OCI-LY7 (cell line): Measurements from ENCODE around the gene SLC29A3.

Source experiments
- EZH2phosphoT487 ChIP-seq: fragments of 200-600 bp; sonication (generic); IDR thresholded peaks from 2 replicates; pipeline ENCODE4 v1.6.1; 2018; ENCODE audit warnings: low read depth, borderline replicate concordance, mild to moderate bottlenecking, mixed run types, antibody characterized with exemption, low read length, moderate library complexity, mixed read lengths
- TF ChIP-seq, protein P1 (sequence below): fragments of 200-600 bp; sonication (generic); conservative IDR thresholded peaks from 2 replicates; pipeline ENCODE4 v1.5.1; 2014; ENCODE audit warnings: mild to moderate bottlenecking, antibody characterized with exemption, low read length, moderate library complexity, mixed read lengths

DNA sequence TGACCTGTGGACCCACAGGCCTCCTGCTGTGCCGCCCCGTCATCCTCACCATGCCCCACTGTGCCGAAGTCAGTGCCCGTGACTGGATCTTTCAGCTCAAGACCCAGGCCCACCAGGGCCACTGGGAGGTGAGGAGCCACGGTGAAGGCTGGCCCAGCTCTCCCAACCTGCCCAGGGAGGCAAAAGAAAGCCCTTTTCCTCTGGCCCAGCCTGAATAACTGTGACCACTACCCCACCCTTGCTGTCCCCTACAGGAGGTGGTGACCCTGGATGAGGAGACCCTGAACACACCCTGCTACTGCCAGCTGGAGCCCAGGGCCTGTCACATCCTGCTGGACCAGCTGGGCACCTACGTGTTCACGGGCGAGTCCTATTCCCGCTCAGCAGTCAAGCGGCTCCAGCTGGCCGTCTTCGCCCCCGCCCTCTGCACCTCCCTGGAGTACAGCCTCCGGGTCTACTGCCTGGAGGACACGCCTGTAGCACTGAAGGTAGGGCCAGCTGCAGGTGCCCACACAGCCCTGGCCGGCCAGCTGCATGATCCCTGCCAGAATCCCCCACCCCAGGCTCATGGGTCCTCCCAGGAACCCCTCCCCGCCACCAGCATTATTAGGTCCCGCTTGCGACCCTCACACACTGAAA, 25.5 kb upstream of the SLC29A3 start:
- TF ChIP-seq, protein P1, sequence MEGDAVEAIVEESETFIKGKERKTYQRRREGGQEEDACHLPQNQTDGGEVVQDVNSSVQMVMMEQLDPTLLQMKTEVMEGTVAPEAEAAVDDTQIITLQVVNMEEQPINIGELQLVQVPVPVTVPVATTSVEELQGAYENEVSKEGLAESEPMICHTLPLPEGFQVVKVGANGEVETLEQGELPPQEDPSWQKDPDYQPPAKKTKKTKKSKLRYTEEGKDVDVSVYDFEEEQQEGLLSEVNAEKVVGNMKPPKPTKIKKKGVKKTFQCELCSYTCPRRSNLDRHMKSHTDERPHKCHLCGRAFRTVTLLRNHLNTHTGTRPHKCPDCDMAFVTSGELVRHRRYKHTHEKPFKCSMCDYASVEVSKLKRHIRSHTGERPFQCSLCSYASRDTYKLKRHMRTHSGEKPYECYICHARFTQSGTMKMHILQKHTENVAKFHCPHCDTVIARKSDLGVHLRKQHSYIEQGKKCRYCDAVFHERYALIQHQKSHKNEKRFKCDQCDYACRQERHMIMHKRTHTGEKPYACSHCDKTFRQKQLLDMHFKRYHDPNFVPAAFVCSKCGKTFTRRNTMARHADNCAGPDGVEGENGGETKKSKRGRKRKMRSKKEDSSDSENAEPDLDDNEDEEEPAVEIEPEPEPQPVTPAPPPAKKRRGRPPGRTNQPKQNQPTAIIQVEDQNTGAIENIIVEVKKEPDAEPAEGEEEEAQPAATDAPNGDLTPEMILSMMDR, result no peak
- no peak for TF ChIP-seq EZH2phosphoT487
